DOHH2 (cell line): ENCODE measurements around the gene GGA1.

Source experiments
- H3F3A ChIP-seq: fragments of 200-600 bp; sonication (generic), shearing (Covaris generic); 2 replicates; pipeline ENCODE4 v1.6.0; 2016; ENCODE audit warnings: antibody characterized with exemption, mild to moderate bottlenecking; ENCODE audit not compliant: control insufficient read depth, insufficient read depth
- H3K27ac ChIP-seq: fragments of 200-600 bp; sonication (generic); 2 replicates; pipeline ENCODE4 v1.5.1; 2014; ENCODE audit warnings: low read depth, mild to moderate bottlenecking, low read length, moderate library complexity
- H3K27me3 ChIP-seq: fragments of 200-600 bp; sonication (generic); 2 replicates; pipeline ENCODE4 v1.6.1; 2014; ENCODE audit warnings: mild to moderate bottlenecking, low read length, mixed read lengths; ENCODE audit not compliant: control insufficient read depth
- H3K36me3 ChIP-seq: fragments of 200-600 bp; sonication (generic); 2 replicates; pipeline ENCODE4 v1.6.1; 2014; ENCODE audit warnings: mild to moderate bottlenecking, low read length, moderate library complexity, mixed read lengths; ENCODE audit not compliant: control insufficient read depth
- H3K4me1 ChIP-seq: fragments of 200-600 bp; sonication (generic); 2 replicates; pipeline ENCODE4 v1.6.1; 2014; ENCODE audit warnings: mild to moderate bottlenecking, low read length, mixed read lengths; ENCODE audit not compliant: control insufficient read depth
- H3K4me2 ChIP-seq: fragments of 200-600 bp; sonication (generic); 2 replicates; pipeline ENCODE4 v1.6.0; 2014; ENCODE audit warnings: mild to moderate bottlenecking, low read length, moderate library complexity
- H3K4me3 ChIP-seq: fragments of 200-600 bp; sonication (generic); 2 replicates; pipeline ENCODE4 v1.5.1; 2014; ENCODE audit warnings: mild to moderate bottlenecking, low read length, mixed read lengths
- H3K79me2 ChIP-seq: fragments of 200-600 bp; sonication (generic); 2 replicates; pipeline ENCODE4 v1.6.1; 2014; ENCODE audit warnings: mild to moderate bottlenecking, low read length, mixed read lengths; ENCODE audit not compliant: control insufficient read depth
- H3K9me2 ChIP-seq: fragments of 200-600 bp; sonication (generic); replicated peaks from 2 replicates; pipeline ENCODE4 v1.6.1; 2014; ENCODE audit warnings: mild to moderate bottlenecking, low read length, mixed read lengths; ENCODE audit not compliant: control insufficient read depth
- H3K9me3 ChIP-seq: fragments of 200-600 bp; sonication (generic); 2 replicates; pipeline ENCODE4 v1.6.1; 2014; ENCODE audit warnings: antibody characterized with exemption, low read length, mixed read lengths; ENCODE audit not compliant: control insufficient read depth, insufficient read depth
- H4K20me1 ChIP-seq: fragments of 200-600 bp; sonication (generic); 2 replicates; pipeline ENCODE4 v1.6.0; 2014; ENCODE audit warnings: low read depth, mild to moderate bottlenecking, antibody characterized with exemption, low read length, moderate library complexity; ENCODE audit not compliant: control insufficient read depth, insufficient read depth
- CTCF ChIP-seq: fragments of 200-600 bp; sonication (generic); IDR thresholded peaks from one replicate; pipeline ENCODE4 v1.5.1; 2014; ENCODE audit warnings: antibody characterized with exemption, mild to moderate bottlenecking, low read depth, low read length; ENCODE audit not compliant: poor library complexity, severe bottlenecking
- EZH2phosphoT487 ChIP-seq: fragments of 200-600 bp; sonication (generic); IDR thresholded peaks from 2 replicates; pipeline ENCODE4 v1.6.1; 2017; ENCODE audit warnings: borderline replicate concordance, mild to moderate bottlenecking, antibody characterized with exemption, low read length, moderate library complexity, mixed read lengths

The GGA1 gene

GRCh38 chr22:37624017-37624365 lies 15.4 kb downstream of the GGA1 start:
- no peaks in the 10 kb centered on the region for H3K27me3 ChIP-seq
- H3K4me3 ChIP-seq, result no peak overlapping the region
- peaks cover 2% of the 10 kb centered on the region for H3K79me2 ChIP-seq
- no peak overlapping the region for H3K4me2 ChIP-seq
- H4K20me1 ChIP-seq, result no peaks in the 10 kb centered on the region
- H3K27ac ChIP-seq, result no peak overlapping the region
- no peaks in the 10 kb centered on the region for H3K9me3 ChIP-seq
- H3K9me2 ChIP-seq, result no peaks in the 10 kb centered on the region
- peaks cover 88% of the 10 kb centered on the region for H3K36me3 ChIP-seq
- H3K4me1 ChIP-seq, result peaks cover 48% of the 10 kb centered on the region
- H3F3A ChIP-seq, result 0 out of 2 replicates have a peak, but pooled peaks cover 6% of the 10 kb centered on the region
- TF ChIP-seq CTCF (no peak), EZH2phosphoT487 (no peak)

- Histone ChIP-seq H3K27ac (no peak overlapping the region), H3K4me2 (no peak overlapping the region), H4K20me1 (no peaks in the 10 kb centered on the region), H3K9me2 (no peaks in the 10 kb centered on the region), H3K36me3 (peaks cover 88% of the 10 kb centered on the region), H3K4me1 (peaks cover 41% of the 10 kb centered on the region), H3K79me2 (no peaks in the 10 kb centered on the region), H3F3A (0 out of 2 replicates have a peak, but pooled peaks cover 6% of the 10 kb centered on the region), H3K4me3 (no peak overlapping the region), H3K27me3 (no peaks in the 10 kb centered on the region), H3K9me3 (no peaks in the 10 kb centered on the region)
- TF ChIP-seq CTCF (no peak), EZH2phosphoT487 (no peak)
These were observed 16.2 kb downstream of the GGA1 start for GRCh38 chr22:37624876-37625275.

GRCh38 chr22:37625737-37626136 lies 17.1 kb downstream of the GGA1 start:
- peaks cover 82% of the 10 kb centered on the region for H3K36me3 ChIP-seq
- no peaks in the 10 kb centered on the region for H4K20me1 ChIP-seq
- no peaks in the 10 kb centered on the region for H3K79me2 ChIP-seq
- H3K27me3 ChIP-seq, result no peaks in the 10 kb centered on the region
- H3K27ac ChIP-seq, result no peak overlapping the region
- peaks cover 39% of the 10 kb centered on the region for H3K4me1 ChIP-seq
- H3F3A ChIP-seq, result 0 out of 2 replicates have a peak, but pooled peaks cover 6% of the 10 kb centered on the region
- H3K4me2 ChIP-seq, result no peak overlapping the region
- H3K9me2 ChIP-seq, result no peaks in the 10 kb centered on the region
- TF ChIP-seq CTCF (no peak), EZH2phosphoT487 (no peak)
- no peaks in the 10 kb centered on the region for H3K9me3 ChIP-seq
- no peak overlapping the region for H3K4me3 ChIP-seq

- Histone ChIP-seq H3K27ac (0 out of 2 replicates have a peak overlapping the region, but pooled peaks have one; percentile 7), H3K4me2 (peak overlapping the region; percentile 61; the same call in 1 of the 2 replicates)
- TF ChIP-seq CTCF, result no peak
- TF ChIP-seq EZH2phosphoT487, result no peak
These were observed 17.5 kb downstream of the GGA1 start for GRCh38 chr22:37626144-37626543.

More at GRCh38 chr22:37626144-37626543, 17.5 kb downstream of the GGA1 start:
- Histone ChIP-seq H3K4me3 (no peak overlapping the region), H3K36me3 (peaks cover 82% of the 10 kb centered on the region), H3K4me1 (peaks cover 39% of the 10 kb centered on the region), H3K9me2 (no peaks in the 10 kb centered on the region), H4K20me1 (no peaks in the 10 kb centered on the region), H3K9me3 (no peaks in the 10 kb centered on the region), H3K79me2 (no peaks in the 10 kb centered on the region), H3F3A (0 out of 2 replicates have a peak, but pooled peaks cover 6% of the 10 kb centered on the region), H3K27me3 (no peaks in the 10 kb centered on the region)
